Measurements from ENCODE around the gene NR4A1.

DNA sequence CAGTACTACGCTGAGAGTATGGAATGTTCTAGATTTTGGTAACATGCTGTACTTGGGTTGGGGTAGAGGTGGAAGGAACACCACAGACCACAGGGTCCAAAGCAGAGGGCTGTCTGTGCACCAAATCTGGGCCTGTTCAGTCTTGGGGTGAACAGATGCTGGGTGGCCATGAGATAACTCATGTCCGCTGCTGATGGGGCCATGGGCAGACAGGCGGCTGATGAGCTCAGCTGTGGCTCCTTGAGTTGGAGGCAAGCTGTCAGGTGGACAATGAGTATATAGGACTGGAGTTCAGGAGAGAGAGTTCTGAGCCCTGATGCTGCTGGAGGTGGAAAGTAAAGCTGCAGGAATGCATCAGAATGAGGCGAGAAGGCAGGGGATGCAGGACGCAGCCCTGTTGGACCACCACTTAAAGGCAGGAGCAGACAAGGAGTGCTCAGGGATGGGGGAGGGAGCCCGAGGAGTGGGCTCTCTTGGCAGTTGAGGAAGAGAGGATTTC lies 34.5 kb downstream of the NR4A1 start:
- TF ChIP-seq, protein P1, sequence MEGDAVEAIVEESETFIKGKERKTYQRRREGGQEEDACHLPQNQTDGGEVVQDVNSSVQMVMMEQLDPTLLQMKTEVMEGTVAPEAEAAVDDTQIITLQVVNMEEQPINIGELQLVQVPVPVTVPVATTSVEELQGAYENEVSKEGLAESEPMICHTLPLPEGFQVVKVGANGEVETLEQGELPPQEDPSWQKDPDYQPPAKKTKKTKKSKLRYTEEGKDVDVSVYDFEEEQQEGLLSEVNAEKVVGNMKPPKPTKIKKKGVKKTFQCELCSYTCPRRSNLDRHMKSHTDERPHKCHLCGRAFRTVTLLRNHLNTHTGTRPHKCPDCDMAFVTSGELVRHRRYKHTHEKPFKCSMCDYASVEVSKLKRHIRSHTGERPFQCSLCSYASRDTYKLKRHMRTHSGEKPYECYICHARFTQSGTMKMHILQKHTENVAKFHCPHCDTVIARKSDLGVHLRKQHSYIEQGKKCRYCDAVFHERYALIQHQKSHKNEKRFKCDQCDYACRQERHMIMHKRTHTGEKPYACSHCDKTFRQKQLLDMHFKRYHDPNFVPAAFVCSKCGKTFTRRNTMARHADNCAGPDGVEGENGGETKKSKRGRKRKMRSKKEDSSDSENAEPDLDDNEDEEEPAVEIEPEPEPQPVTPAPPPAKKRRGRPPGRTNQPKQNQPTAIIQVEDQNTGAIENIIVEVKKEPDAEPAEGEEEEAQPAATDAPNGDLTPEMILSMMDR (IDR thresholded peaks at IDR 0.05; ENCODE audit: low read length): no peak
- TF ChIP-seq EZH2 (optimal IDR thresholded peaks at IDR 0.05; ENCODE audit: low read depth, low read length): no peak
